Neural cell (in vitro differentiated cells): ENCODE results near the gene LY6G6F. TPM values are rescaled to one million over a fixed set of nuclear protein-coding genes. Genes with fewer than 3 reads are reported as not detected.

Source experiments
- H2AFZ ChIP-seq: fragments of 200-600, 300-800 bp; sonication (generic), shearing (Covaris generic); 2 replicates; pipeline ENCODE4 v1.6.0; 2014; ENCODE audit warnings: low read depth, mild to moderate bottlenecking, antibody characterized with exemption, low read length, moderate library complexity
- H3F3A ChIP-seq: fragments of 200-600 bp; shearing (Covaris generic); 2 replicates; pipeline ENCODE4 v1.6.1; 2016; ENCODE audit warnings: mild to moderate bottlenecking, moderate library complexity, mixed read lengths, antibody characterized with exemption, low read length; ENCODE audit not compliant: insufficient read depth, poor library complexity, severe bottlenecking
- H3K27ac ChIP-seq: fragments of 200-600, 300-800 bp; sonication (generic), shearing (Covaris generic); 2 replicates; pipeline ENCODE4 v1.5.1; 2014; ENCODE audit warnings: mild to moderate bottlenecking, low read length, moderate library complexity
- H3K27me3 ChIP-seq: fragments of 300-800, 200-600 bp; sonication (generic), shearing (Covaris generic); 2 replicates; pipeline ENCODE4 v1.6.0; 2014; ENCODE audit warnings: mild to moderate bottlenecking, low read depth, low read length, moderate library complexity; ENCODE audit not compliant: insufficient read depth
- H3K36me3 ChIP-seq: fragments of 300-800, 200-600 bp; sonication (generic), shearing (Covaris generic); 2 replicates; pipeline ENCODE4 v1.5.1; 2014; ENCODE audit warnings: mild to moderate bottlenecking, antibody characterized with exemption, low read length, moderate library complexity; ENCODE audit not compliant: insufficient read depth
- H3K4me2 ChIP-seq: fragments of 300-800, 200-600 bp; sonication (generic), shearing (Covaris generic); 2 replicates; pipeline ENCODE4 v1.6.0; 2014; ENCODE audit warnings: mild to moderate bottlenecking, low read length
- H3K4me3 ChIP-seq: fragments of 300-800, 200-600 bp; sonication (generic), shearing (Covaris generic); 2 replicates; pipeline ENCODE4 v1.5.1; 2014; ENCODE audit warnings: mild to moderate bottlenecking, low read length, moderate library complexity
- H3K79me2 ChIP-seq: fragments of 200-600 bp; shearing (Covaris generic); replicated peaks from 2 replicates; pipeline ENCODE4 v1.6.0; 2014; ENCODE audit warnings: mild to moderate bottlenecking, low read length, moderate library complexity; ENCODE audit not compliant: insufficient read depth
- H3K9ac ChIP-seq: fragments of 300-800, 200-600 bp; sonication (generic), shearing (Covaris generic); 2 replicates; pipeline ENCODE4 v1.6.1; 2016; ENCODE audit warnings: mild to moderate bottlenecking, low read length, mixed read lengths
- H3K9me2 ChIP-seq: fragments of 200-600 bp; shearing (Covaris generic); 2 replicates; pipeline ENCODE4 v1.6.1; 2016; ENCODE audit warnings: mild to moderate bottlenecking, low read length, mixed read lengths; ENCODE audit not compliant: insufficient read depth
- H3K9me3 ChIP-seq: fragments of 200-600, 300-800 bp; sonication (generic), shearing (Covaris generic); 2 replicates; pipeline ENCODE4 v1.6.1; 2016; ENCODE audit warnings: mild to moderate bottlenecking, mixed run types, low read length, moderate library complexity, mixed read lengths
- H4K20me1 ChIP-seq: fragments of 200-600 bp; shearing (Covaris generic); 2 replicates; pipeline ENCODE4 v1.6.1; 2016; ENCODE audit warnings: mild to moderate bottlenecking, mixed run types; ENCODE audit not compliant: insufficient read depth
- CTCF ChIP-seq: fragments of 450-650 bp; IDR thresholded peaks from 2 replicates; pipeline ENCODE4 v1.5.1; 2014; ENCODE audit warnings: antibody characterized with exemption, mild to moderate bottlenecking, moderate library complexity; ENCODE audit not compliant: poor library complexity, severe bottlenecking
- EP300 ChIP-seq: fragments of 450-650 bp; conservative IDR thresholded peaks from 2 replicates; pipeline ENCODE4 v1.6.1; 2014; ENCODE audit warnings: antibody characterized with exemption, mild to moderate bottlenecking, moderate library complexity; ENCODE audit not compliant: poor library complexity, severe bottlenecking
- EZH2 ChIP-seq: fragments of 200-600, 300-800 bp; shearing (Covaris generic), sonication (generic); IDR thresholded peaks from 2 replicates; pipeline ENCODE4 v1.6.1; 2014; ENCODE audit warnings: antibody characterized with exemption, low read length, borderline replicate concordance, mild to moderate bottlenecking; ENCODE audit not compliant: insufficient read depth, poor library complexity, severe bottlenecking
- MXI1 ChIP-seq: fragments of 450-650 bp; conservative IDR thresholded peaks from 2 replicates; pipeline ENCODE4 v1.6.1; 2014; ENCODE audit warnings: antibody characterized with exemption, mild to moderate bottlenecking; ENCODE audit not compliant: poor library complexity, severe bottlenecking
- POLR2AphosphoS5 ChIP-seq: IDR thresholded peaks from 2 replicates; pipeline ENCODE4 v1.6.1; 2012
- RAD21 ChIP-seq: fragments of 450-650 bp; conservative IDR thresholded peaks from 2 replicates; pipeline ENCODE4 v1.6.1; 2014; ENCODE audit warnings: antibody characterized with exemption, mild to moderate bottlenecking, moderate library complexity
- SMC3 ChIP-seq: fragments of 450-650 bp; conservative IDR thresholded peaks from 2 replicates; pipeline ENCODE4 v1.6.1; 2014; ENCODE audit warnings: antibody characterized with exemption, mild to moderate bottlenecking, moderate library complexity; ENCODE audit not compliant: poor library complexity
- TAF1 ChIP-seq: IDR thresholded peaks from 2 replicates; pipeline ENCODE4 v1.6.1; 2012; ENCODE audit warnings: low read depth
- polyA plus RNA-seq: library from polyadenylated mRNA; depleted of rRNA; stranded (reverse); fragments of >200 nt; gene quantifications from 2 replicates; pipeline ENCODE4 v1.2.3, GENCODE V29; 2014
- TF ChIP-seq, protein P1 (sequence below): IDR thresholded peaks from 2 replicates; pipeline ENCODE4 v1.6.1; 2012; ENCODE audit warnings: borderline replicate concordance

Gene LY6G6F
- polyA plus RNA-seq, 1 donor from 2014 or later = not detected

DNA sequence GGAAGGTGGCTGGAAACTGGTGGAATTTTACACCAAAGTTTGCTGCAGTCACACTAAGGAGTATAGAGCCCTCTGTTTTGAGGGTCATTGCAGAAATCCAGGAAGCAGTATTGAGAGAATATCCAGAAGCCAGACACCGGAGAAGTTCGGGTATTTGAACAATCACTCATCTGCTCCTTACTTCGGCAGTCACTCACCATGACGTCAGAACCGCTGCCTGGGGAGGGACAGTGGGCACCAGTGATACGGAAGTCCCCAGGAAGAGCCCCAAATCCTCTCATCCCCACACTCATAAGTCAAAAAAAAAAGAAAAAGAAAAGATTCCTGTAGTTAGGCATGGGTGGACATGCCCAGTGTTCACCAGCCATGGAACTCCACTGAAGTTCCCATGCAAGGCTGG lies 29.8 kb upstream of the LY6G6F start:
- H3K27me3 ChIP-seq = no peaks in the 10 kb centered on the region
- no peak overlapping the region for H3K9ac ChIP-seq
- H3K4me3 ChIP-seq = no peak overlapping the region
- no peak overlapping the region for H2AFZ ChIP-seq
- no peaks in the 10 kb centered on the region for H3F3A ChIP-seq
- no peaks in the 10 kb centered on the region for H3K79me2 ChIP-seq
- H3K9me3 ChIP-seq = no peaks in the 10 kb centered on the region
- no peaks in the 10 kb centered on the region for H4K20me1 ChIP-seq
- H3K9me2 ChIP-seq = no peaks in the 10 kb centered on the region
- H3K27ac ChIP-seq = no peak overlapping the region
- TF ChIP-seq POLR2AphosphoS5 (no peak), EP300 (no peak), EZH2 (no peak), RAD21 (no peak), TAF1 (no peak), CTCF (no peak), SMC3 (no peak), MXI1 (no peak)
- TF ChIP-seq, protein P1, sequence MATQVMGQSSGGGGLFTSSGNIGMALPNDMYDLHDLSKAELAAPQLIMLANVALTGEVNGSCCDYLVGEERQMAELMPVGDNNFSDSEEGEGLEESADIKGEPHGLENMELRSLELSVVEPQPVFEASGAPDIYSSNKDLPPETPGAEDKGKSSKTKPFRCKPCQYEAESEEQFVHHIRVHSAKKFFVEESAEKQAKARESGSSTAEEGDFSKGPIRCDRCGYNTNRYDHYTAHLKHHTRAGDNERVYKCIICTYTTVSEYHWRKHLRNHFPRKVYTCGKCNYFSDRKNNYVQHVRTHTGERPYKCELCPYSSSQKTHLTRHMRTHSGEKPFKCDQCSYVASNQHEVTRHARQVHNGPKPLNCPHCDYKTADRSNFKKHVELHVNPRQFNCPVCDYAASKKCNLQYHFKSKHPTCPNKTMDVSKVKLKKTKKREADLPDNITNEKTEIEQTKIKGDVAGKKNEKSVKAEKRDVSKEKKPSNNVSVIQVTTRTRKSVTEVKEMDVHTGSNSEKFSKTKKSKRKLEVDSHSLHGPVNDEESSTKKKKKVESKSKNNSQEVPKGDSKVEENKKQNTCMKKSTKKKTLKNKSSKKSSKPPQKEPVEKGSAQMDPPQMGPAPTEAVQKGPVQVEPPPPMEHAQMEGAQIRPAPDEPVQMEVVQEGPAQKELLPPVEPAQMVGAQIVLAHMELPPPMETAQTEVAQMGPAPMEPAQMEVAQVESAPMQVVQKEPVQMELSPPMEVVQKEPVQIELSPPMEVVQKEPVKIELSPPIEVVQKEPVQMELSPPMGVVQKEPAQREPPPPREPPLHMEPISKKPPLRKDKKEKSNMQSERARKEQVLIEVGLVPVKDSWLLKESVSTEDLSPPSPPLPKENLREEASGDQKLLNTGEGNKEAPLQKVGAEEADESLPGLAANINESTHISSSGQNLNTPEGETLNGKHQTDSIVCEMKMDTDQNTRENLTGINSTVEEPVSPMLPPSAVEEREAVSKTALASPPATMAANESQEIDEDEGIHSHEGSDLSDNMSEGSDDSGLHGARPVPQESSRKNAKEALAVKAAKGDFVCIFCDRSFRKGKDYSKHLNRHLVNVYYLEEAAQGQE = no peak
- no peaks in the 10 kb centered on the region for H3K36me3 ChIP-seq
- H3K4me2 ChIP-seq = no peak overlapping the region

- no peaks in the 10 kb centered on the region for H3K9me2 ChIP-seq
- no peaks in the 10 kb centered on the region for H3K27me3 ChIP-seq
- H4K20me1 ChIP-seq = no peaks in the 10 kb centered on the region
- H3K4me3 ChIP-seq = no peak overlapping the region
- H2AFZ ChIP-seq = no peak overlapping the region
- H3K9me3 ChIP-seq = no peaks in the 10 kb centered on the region
- TF ChIP-seq SMC3 = no peak
- no peak for TF ChIP-seq MXI1
- no peak for TF ChIP-seq EZH2
- TF ChIP-seq, protein P1 = no peak
- no peak for TF ChIP-seq EP300
- no peak for TF ChIP-seq RAD21
- no peak for TF ChIP-seq POLR2AphosphoS5
- no peak for TF ChIP-seq TAF1
- no peak for TF ChIP-seq CTCF
- no peaks in the 10 kb centered on the region for H3K36me3 ChIP-seq
- no peak overlapping the region for H3K27ac ChIP-seq
- no peak overlapping the region for H3K4me2 ChIP-seq
- H3F3A ChIP-seq = no peaks in the 10 kb centered on the region
- no peak overlapping the region for H3K9ac ChIP-seq
- H3K79me2 ChIP-seq = no peaks in the 10 kb centered on the region
These were observed 28.7 kb upstream of the LY6G6F start for GRCh38 chr6:31677955-31678354.
